Epithelial cell of esophagus (primary cell): ENCODE measurements around the gene LACTB.
A peak's percentile ranks its signal among the peaks of the same experiment; 100 is the strongest.
"Not testable (repeated sequence)": the region's sequence is repeated elsewhere in the genome, so short reads cannot be mapped to it uniquely, and the experiment has no call there.

Experiments
- DNase-seq: peaks from one replicate; pipeline ENCODE4 v3.0.0; 2010; ENCODE audit warnings: low read depth
- H3K4me3 ChIP-seq: 2 replicates; pipeline ENCODE4 v1.5.1; 2011; ENCODE audit warnings: mild to moderate bottlenecking, low read length, control low read depth
- CTCF ChIP-seq: IDR thresholded peaks from 2 replicates; pipeline ENCODE4 v1.5.1; 2011; ENCODE audit warnings: low read depth, mild to moderate bottlenecking, low read length, control low read depth, inconsistent platforms; ENCODE audit not compliant: insufficient read depth; ENCODE audit errors: missing control alignments

LACTB gene

DNA sequence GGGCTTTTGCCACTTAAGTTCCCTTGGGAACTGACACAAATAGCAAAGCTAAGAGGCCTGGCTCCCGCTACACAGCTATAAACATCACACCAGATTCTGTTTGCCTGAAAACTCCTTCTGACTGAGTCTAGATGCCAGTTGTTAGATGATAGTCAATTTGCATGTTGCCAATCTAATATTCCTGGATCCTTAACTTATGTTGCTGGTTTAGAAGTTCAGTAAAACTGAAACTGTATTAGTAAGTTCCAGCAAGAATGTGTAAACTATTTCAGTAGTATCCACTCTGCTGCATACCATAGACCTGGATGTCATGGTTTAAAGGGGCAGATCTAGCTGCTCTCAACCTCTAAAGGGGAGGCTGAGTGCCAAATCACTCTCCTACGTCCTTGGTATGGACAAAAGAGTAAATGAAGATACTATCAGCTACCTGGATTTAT is 27.1 kb upstream of the LACTB start:
- no peak overlapping the region for H3K4me3 ChIP-seq
- no peak for TF ChIP-seq CTCF
- DNase-seq: no peak

GRCh38 chr15:63096178-63096577 is 25.5 kb upstream of the LACTB start:
- no peak overlapping the region for H3K4me3 ChIP-seq
- DNase-seq: no peak
- TF ChIP-seq CTCF: no peak

DNA sequence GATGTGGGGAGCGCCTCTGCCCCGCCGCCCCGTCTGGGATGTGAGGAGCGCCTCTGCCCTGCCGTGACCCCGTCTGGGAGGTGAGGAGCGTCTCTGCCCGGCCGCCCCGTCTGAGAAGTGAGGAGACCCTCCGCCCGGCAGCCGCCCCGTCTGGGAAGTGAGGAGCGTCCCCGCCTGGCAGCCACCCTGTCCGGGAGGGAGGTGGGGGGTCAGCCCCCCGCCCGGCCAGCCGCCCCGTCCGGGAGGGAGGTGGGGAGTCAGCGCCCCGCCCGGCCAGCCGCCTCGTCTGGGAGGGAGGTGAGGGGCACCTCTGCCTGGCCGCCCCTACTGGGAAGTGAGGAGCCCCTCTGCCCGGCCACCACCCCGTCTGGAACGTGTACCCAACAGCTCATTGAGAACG is 22.8 kb upstream of the LACTB start:
- not testable (repeated sequence) for H3K4me3 ChIP-seq

GRCh38 chr15:63099581-63099980 is 22.1 kb upstream of the LACTB start:
- not testable (repeated sequence) for H3K4me3 ChIP-seq, DNase-seq

More for the DNA sequence above, 22.8 kb upstream of the LACTB start:
- not testable (repeated sequence) for DNase-seq

DNA sequence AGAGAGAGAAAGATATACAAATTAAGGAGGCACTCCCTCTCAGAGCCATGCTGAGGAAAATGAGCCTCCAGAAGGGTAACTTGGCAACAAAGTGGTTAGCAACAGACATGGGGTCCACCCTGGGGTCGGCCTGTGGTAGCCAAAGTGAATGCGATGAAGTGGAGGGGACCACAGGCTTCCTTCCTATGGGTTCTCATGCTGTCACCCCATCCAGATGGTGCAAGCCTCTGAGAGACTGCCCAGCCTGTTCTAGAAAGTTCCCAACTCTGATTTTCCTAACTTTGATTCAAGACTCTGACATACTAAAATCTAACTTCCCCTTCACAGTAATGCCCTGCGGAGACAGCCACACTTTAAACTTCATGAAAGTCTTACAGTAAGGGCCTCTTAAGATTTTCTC is 18.2 kb upstream of the LACTB start:
- no peak for DNase-seq
- no peak for TF ChIP-seq CTCF
- no peak overlapping the region for H3K4me3 ChIP-seq

- no peak for DNase-seq
- no peak overlapping the region for H3K4me3 ChIP-seq
- no peak for TF ChIP-seq CTCF
Observed at GRCh38 chr15:63104727-63105126, 16.9 kb upstream of the LACTB start.

GRCh38 chr15:63105354-63105753 is 16.3 kb upstream of the LACTB start:
- not testable (repeated sequence) for DNase-seq, H3K4me3 ChIP-seq

- H3K4me3 ChIP-seq: no peak overlapping the region
- TF ChIP-seq CTCF: no peak
- DNase-seq: peak; percentile 17
Observed at GRCh38 chr15:63107895-63108546, 13.6 kb upstream of the LACTB start.

DNA sequence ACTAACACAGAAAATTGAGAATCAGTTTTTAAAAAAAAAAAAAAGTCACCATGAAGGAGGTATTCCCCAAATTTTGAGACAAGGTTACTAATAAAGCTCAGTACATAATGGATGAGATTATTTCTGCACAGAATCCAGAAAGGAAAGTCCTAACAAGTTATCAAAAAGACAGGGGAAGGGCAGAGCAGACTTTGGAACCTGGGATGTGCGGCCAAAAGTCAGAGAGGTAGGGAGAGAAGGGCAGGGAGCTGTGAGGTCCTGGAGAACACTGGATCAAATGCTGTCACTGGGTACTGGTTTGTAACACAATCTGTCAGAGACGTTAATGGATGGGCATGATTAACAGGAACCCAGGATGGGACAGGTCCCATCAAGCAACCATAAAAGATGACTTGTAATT is 12.2 kb upstream of the LACTB start:
- no peak overlapping the region for H3K4me3 ChIP-seq
- DNase-seq: no peak
- no peak for TF ChIP-seq CTCF
